Type B pancreatic cell (in vitro differentiated cells): ENCODE results near the gene GPS1. TPM values are rescaled to one million over a fixed set of nuclear protein-coding genes. Genes with fewer than 3 reads are reported as not detected.

Source experiments
- DNase-seq: peaks from one replicate; pipeline ENCODE4 v3.0.0; 2021; ENCODE audit warnings: mixed read lengths; ENCODE audit not compliant: unreplicated experiment; ENCODE audit errors: extremely low spot score
- H3K27ac Mint-ChIP-seq: 2 replicates; pipeline ENCODE4 v1.8.0; 2021; ENCODE audit warnings: mild to moderate bottlenecking, mixed read lengths
- H3K27me3 Mint-ChIP-seq: 2 replicates; pipeline ENCODE4 v1.8.0; 2021; ENCODE audit warnings: mixed read lengths
- H3K36me3 Mint-ChIP-seq: 2 replicates; pipeline ENCODE4 v1.8.0; 2021; ENCODE audit warnings: mixed read lengths
- H3K4me1 Mint-ChIP-seq: one replicate; pipeline ENCODE4 v1.8.0; 2021; ENCODE audit warnings: mixed read lengths; ENCODE audit not compliant: unreplicated experiment
- H3K4me3 Mint-ChIP-seq: 2 replicates; pipeline ENCODE4 v1.8.0; 2021; ENCODE audit warnings: mild to moderate bottlenecking, mixed read lengths
- H3K9me3 Mint-ChIP-seq: 2 replicates; pipeline ENCODE4 v1.8.0; 2021; ENCODE audit warnings: mixed read lengths
- CTCF ChIP-seq: fragments of 200-600 bp; sonication (generic); conservative IDR thresholded peaks from 2 replicates; pipeline ENCODE4 v1.5.0; 2021; ENCODE audit warnings: antibody characterized with exemption, mild to moderate bottlenecking
- total RNA-seq: library from RNA; stranded (reverse); gene quantifications from 2 replicates; pipeline ENCODE4 v1.2.1, GENCODE V29; 2021; ENCODE audit warnings: low replicate concordance

Gene GPS1
- total RNA-seq, 1 donor from 2014 or later, result 111 TPM

- DNase-seq, result no peak
- TF ChIP-seq CTCF, result no peak
- H3K36me3 Mint-ChIP-seq, result no peaks in the 10 kb centered on the region
- no peaks in the 10 kb centered on the region for H3K27me3 Mint-ChIP-seq
- H3K9me3 Mint-ChIP-seq, result no peaks in the 10 kb centered on the region
- H3K4me3 Mint-ChIP-seq, result peak overlapping the region; percentile 31
- peaks cover 13% of the 10 kb centered on the region for H3K4me1 Mint-ChIP-seq
- peak overlapping the region; percentile 64 for H3K27ac Mint-ChIP-seq
Measured at GRCh38 chr17:82101767-82102679, 50.3 kb downstream of the GPS1 start.

- Mint-ChIP-seq H3K9me3 (no peaks in the 10 kb centered on the region), H3K27ac (peak overlapping the region; percentile 87), H3K4me3 (peak overlapping the region; percentile 71), H3K36me3 (peaks cover 3% of the 10 kb centered on the region), H3K27me3 (no peaks in the 10 kb centered on the region), H3K4me1 (peaks cover 21% of the 10 kb centered on the region)
- no peak for TF ChIP-seq CTCF
- no peak for DNase-seq
Measured at GRCh38 chr17:82103553-82104451, 52.1 kb downstream of the GPS1 start.

- no peaks in the 10 kb centered on the region for H3K27me3 Mint-ChIP-seq
- TF ChIP-seq CTCF, result no peak
- no peak overlapping the region for H3K4me3 Mint-ChIP-seq
- peaks cover 3% of the 10 kb centered on the region for H3K36me3 Mint-ChIP-seq
- no peaks in the 10 kb centered on the region for H3K9me3 Mint-ChIP-seq
- peak overlapping the region; percentile 64 for H3K27ac Mint-ChIP-seq
- peaks cover 25% of the 10 kb centered on the region for H3K4me1 Mint-ChIP-seq
- no peak for DNase-seq
Measured at GRCh38 chr17:82104797-82105416, 53.2 kb downstream of the GPS1 start.

GRCh38 chr17:82105417-82105881 is 53.8 kb downstream of the GPS1 start:
- no peak overlapping the region for H3K4me3 Mint-ChIP-seq
- peaks cover 6% of the 10 kb centered on the region for H3K36me3 Mint-ChIP-seq
- H3K9me3 Mint-ChIP-seq, result no peaks in the 10 kb centered on the region
- no peak for DNase-seq
- no peak for TF ChIP-seq CTCF
- H3K27me3 Mint-ChIP-seq, result no peaks in the 10 kb centered on the region
- peaks cover 28% of the 10 kb centered on the region for H3K4me1 Mint-ChIP-seq
- peak overlapping the region; percentile 64 for H3K27ac Mint-ChIP-seq
